ENCODE measurements around the gene ARSA. TPM values are rescaled to one million over a fixed set of nuclear protein-coding genes. Genes with fewer than 3 reads are reported as not detected.

ARSA gene
- total RNA-seq, 1 donor from 2014 or later, result 44.2 TPM

GRCh38 chr22:50635591-50635990, 7.6 kb upstream of the ARSA start:
- intact Hi-C loops (cut with DNase I), result no loop called here
- H3K36me3 ChIP-seq, result no peaks in the 10 kb centered on the region
- no peak for DNase-seq (ENCODE audit: extremely low spot score in 2 of 2)
- no peak overlapping the region for H3K4me3 ChIP-seq
- no peaks in the 10 kb centered on the region for H3K4me1 ChIP-seq
- H3K27ac ChIP-seq, result no peak overlapping the region
- no peaks in the 10 kb centered on the region for H3K9me3 ChIP-seq
- TF ChIP-seq POLR2A (IDR thresholded peaks at IDR 0.05), result no peak
- no peak for TF ChIP-seq CTCF (IDR thresholded peaks at IDR 0.05)
- no peaks in the 10 kb centered on the region for H3K27me3 ChIP-seq

- Histone ChIP-seq H3K27me3 (no peaks in the 10 kb centered on the region), H3K9me3 (no peaks in the 10 kb centered on the region), H3K4me3 (no peak overlapping the region), H3K36me3 (no peaks in the 10 kb centered on the region), H3K27ac (no peak overlapping the region), H3K4me1 (peaks cover 3% of the 10 kb centered on the region)
- DNase-seq (ENCODE audit: extremely low spot score in 2 of 2), result no peak
- intact Hi-C loops (cut with DNase I), result no loop called here
- no peak for TF ChIP-seq POLR2AphosphoS5 (IDR thresholded peaks at IDR 0.05; ENCODE audit: insufficient read depth in 1 of 2, low read depth in 1 of 2)
- no peak for TF ChIP-seq CTCF (IDR thresholded peaks at IDR 0.05)
- TF ChIP-seq POLR2A (IDR thresholded peaks at IDR 0.05), result no peak
These were observed 5.8 kb upstream of the ARSA start for GRCh38 chr22:50633771-50634170.

GRCh38 chr22:50633086-50633485, 5.1 kb upstream of the ARSA start:
- intact Hi-C loops (cut with DNase I), result no loop called here
- Histone ChIP-seq H3K27ac (no peak overlapping the region), H3K36me3 (no peaks in the 10 kb centered on the region), H3K27me3 (no peaks in the 10 kb centered on the region), H3K9me3 (no peaks in the 10 kb centered on the region), H3K4me3 (no peak overlapping the region), H3K4me1 (peaks cover 8% of the 10 kb centered on the region)
- TF ChIP-seq CTCF (IDR thresholded peaks at IDR 0.05) (no peak), POLR2A (IDR thresholded peaks at IDR 0.05) (no peak), POLR2AphosphoS5 (IDR thresholded peaks at IDR 0.05; ENCODE audit: insufficient read depth in 1 of 2, low read depth in 1 of 2) (no peak)
- DNase-seq (ENCODE audit: extremely low spot score in 2 of 2), result no peak

- H3K9me3 ChIP-seq, result no peaks in the 10 kb centered on the region
- peaks cover 19% of the 10 kb centered on the region for H3K4me1 ChIP-seq
- no peak for TF ChIP-seq CTCF (IDR thresholded peaks at IDR 0.05)
- TF ChIP-seq POLR2AphosphoS5 (IDR thresholded peaks at IDR 0.05; ENCODE audit: insufficient read depth in 1 of 2, low read depth in 1 of 2), result no peak
- TF ChIP-seq POLR2A (IDR thresholded peaks at IDR 0.05), result no peak
- H3K27me3 ChIP-seq, result no peaks in the 10 kb centered on the region
- H3K4me3 ChIP-seq, result no peak overlapping the region
- no peak overlapping the region for H3K27ac ChIP-seq
- intact Hi-C loops (cut with DNase I), result no loop called here
- H3K36me3 ChIP-seq, result no peaks in the 10 kb centered on the region
- no peak for DNase-seq (ENCODE audit: extremely low spot score in 2 of 2)
These were observed 2.4 kb upstream of the ARSA start for GRCh38 chr22:50630376-50630775.

GRCh38 chr22:50628543-50629134, 687 bp upstream of the ARSA start:
- peak overlapping the region; percentile 58 to 85 for H3K4me3 ChIP-seq
- no peaks in the 10 kb centered on the region for H3K27me3 ChIP-seq
- no peaks in the 10 kb centered on the region for H3K36me3 ChIP-seq
- H3K9me3 ChIP-seq, result no peaks in the 10 kb centered on the region
- peaks cover 19% of the 10 kb centered on the region for H3K4me1 ChIP-seq
- intact Hi-C loops (cut with DNase I), result no loop called here
- DNase-seq (ENCODE audit: extremely low spot score in 2 of 2), result peak in 1 of 2 donors; percentile 85
- TF ChIP-seq CTCF (IDR thresholded peaks at IDR 0.05) (no peak), POLR2AphosphoS5 (IDR thresholded peaks at IDR 0.05; ENCODE audit: insufficient read depth in 1 of 2, low read depth in 1 of 2) (no peak)
- peak overlapping the region; percentile 57 for H3K27ac ChIP-seq
